GM20000 (cell line): ENCODE results near the gene LCTL.

Source experiments
- DNase-seq: peaks from one replicate; pipeline ENCODE4 v3.0.0; 2012; ENCODE audit warnings: low spot score
- TF ChIP-seq, protein P1 (sequence below): IDR thresholded peaks from 2 replicates; pipeline ENCODE4 v1.5.1; 2012; ENCODE audit warnings: mild to moderate bottlenecking, control low read depth; ENCODE audit errors: extremely low read depth, missing control alignments

The LCTL gene

DNA sequence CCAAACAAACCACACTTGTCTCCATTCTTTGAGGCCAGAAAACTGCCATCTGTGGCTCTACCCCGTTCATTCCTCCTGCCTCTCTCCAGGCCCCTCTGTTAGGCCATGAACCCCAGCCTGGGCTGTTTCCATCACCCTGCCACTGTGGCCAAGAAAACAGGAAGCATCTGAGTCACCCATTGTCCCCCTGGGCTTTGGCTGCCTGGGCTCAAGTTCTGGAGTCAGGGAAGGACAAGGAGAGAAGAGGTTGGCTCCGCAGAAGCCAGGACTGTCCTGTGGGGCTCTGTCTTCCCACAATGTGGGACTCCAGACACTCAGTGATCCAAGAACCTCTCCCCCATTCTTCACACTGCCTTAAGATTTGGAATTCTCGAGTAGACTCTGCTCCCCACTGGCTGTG lies 14.8 kb upstream of the LCTL start:
- TF ChIP-seq, protein P1, sequence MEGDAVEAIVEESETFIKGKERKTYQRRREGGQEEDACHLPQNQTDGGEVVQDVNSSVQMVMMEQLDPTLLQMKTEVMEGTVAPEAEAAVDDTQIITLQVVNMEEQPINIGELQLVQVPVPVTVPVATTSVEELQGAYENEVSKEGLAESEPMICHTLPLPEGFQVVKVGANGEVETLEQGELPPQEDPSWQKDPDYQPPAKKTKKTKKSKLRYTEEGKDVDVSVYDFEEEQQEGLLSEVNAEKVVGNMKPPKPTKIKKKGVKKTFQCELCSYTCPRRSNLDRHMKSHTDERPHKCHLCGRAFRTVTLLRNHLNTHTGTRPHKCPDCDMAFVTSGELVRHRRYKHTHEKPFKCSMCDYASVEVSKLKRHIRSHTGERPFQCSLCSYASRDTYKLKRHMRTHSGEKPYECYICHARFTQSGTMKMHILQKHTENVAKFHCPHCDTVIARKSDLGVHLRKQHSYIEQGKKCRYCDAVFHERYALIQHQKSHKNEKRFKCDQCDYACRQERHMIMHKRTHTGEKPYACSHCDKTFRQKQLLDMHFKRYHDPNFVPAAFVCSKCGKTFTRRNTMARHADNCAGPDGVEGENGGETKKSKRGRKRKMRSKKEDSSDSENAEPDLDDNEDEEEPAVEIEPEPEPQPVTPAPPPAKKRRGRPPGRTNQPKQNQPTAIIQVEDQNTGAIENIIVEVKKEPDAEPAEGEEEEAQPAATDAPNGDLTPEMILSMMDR = no peak
- DNase-seq = no peak

DNA sequence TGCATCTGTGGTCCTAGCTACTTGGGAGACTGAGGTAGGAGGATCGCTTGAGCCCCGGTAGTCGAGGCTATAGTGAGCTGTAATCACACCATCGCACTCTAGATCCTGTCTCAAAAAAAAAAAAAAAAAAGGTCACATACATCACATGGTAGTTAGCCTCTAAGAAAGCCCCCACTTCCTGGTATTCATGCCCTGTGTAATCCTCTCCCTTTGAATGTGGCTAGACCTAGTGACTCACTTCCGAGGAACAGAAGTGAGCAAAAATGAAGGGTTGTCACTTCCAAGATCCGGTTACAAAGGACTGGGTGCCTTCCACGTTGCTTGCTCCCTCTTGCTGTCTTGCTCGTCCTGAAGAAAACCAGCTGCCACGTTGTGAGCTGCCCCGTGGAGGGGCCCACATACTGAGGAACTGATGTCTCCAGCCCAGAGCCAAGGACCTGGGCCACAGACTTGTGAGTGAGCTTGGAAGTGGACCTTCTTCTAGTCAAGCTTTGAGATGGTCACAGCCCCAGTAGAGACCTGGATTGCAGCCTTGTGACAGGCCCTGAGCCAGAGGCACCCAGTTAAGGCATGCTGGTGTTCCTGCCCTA lies 12.6 kb upstream of the LCTL start:
- DNase-seq = no peak
- TF ChIP-seq, protein P1 = no peak

DNA sequence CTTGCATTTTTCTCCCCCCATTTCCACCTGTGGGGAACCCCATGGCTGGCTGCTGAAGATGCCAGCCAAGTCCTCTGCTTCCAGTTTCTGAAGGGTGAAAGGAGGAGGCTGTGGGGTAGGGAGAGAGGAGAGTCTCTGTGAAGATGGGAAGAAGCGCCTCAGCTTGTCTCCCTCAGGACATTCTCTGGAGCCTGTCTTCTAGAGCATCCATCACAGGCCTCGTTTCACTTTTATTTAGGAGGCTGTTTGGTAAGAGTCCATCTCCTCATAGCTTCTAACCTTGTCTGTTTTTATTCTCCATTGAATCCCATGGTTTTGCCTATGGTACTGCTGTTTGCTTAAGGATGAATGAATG lies 8.8 kb upstream of the LCTL start:
- DNase-seq = no peak
- TF ChIP-seq, protein P1 = no peak

DNA sequence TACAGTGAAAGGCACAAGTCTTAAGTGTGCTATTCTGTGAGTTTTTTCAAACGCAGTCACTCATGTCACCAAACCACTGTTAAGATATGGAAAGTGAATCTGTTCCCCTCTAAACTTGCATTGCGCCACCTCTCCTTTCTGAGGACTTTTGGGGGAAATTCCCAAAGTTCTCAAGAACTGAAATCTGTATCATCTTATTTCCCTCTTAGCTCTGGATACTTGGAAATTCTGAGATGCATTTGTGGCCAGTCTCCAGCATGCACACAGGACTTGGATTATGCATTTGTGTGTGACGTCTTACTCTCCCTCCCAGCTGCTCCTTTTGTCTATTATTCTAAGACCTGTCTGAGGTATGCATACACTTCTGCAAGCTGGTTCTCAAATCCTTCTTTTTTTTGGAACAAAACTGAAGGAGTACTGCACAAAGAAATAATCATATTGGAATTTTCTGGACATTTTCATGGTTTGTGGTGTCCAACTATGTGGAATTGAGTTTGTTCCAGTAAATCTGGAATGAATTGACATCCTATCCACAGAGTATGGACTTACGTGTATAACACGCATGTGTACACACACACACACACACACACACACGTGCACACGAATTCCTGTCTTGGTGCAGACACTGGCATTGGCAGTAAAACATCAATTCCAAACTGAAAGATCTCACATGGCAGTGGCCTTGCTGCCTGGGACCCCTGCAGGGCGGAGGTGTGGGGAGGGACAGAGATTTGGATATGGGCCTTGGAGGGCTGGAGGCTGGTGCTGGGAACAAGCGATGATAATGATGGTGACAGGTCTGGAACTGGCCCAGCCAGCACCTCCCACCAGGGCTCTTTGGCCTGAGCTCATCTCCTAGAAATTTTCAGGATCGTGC lies 8.2 kb upstream of the LCTL start:
- peak; percentile 25 for DNase-seq
- TF ChIP-seq, protein P1 = no peak

DNA sequence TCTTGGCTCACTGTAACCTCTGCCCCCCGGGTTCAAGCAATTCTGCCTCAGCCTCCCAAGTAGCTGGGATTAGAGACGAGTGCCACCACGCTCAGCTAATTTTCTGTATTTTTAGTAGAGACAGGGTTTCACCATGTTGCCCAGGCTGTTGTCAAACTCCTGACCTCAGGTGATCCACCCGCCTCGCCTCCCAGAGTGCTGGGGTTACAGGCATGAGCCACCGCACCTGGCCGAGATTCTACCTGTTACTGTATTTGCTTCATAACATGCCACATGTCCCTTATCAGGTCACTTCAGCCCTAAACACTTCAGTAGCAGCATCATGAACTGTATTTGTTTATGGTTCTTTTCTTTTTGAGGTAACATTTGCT lies 7.5 kb upstream of the LCTL start:
- no peak for DNase-seq

DNA sequence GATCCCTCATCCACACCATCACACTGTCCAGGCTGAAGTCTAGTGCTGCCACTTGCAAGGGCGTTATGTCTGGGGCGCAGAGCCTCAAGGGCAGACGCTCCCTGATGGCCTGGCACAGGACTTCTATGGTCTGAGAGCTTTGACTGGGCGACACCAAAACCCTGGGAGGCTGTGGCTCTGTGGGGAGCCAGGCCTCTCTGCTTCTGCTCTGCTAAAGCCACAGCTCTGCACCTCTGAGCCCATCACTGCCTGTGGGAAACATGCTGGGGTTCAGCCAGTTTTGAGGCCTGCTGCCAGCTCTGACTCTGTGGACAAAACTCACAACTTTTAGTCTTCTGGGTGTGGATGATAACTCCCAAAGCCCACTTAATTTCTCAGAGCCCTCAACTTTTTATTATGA lies 6.3 kb upstream of the LCTL start:
- DNase-seq = no peak
- TF ChIP-seq, protein P1 = no peak

More for the DNA sequence above, 7.5 kb upstream of the LCTL start:
- TF ChIP-seq, protein P1 = no peak

DNA sequence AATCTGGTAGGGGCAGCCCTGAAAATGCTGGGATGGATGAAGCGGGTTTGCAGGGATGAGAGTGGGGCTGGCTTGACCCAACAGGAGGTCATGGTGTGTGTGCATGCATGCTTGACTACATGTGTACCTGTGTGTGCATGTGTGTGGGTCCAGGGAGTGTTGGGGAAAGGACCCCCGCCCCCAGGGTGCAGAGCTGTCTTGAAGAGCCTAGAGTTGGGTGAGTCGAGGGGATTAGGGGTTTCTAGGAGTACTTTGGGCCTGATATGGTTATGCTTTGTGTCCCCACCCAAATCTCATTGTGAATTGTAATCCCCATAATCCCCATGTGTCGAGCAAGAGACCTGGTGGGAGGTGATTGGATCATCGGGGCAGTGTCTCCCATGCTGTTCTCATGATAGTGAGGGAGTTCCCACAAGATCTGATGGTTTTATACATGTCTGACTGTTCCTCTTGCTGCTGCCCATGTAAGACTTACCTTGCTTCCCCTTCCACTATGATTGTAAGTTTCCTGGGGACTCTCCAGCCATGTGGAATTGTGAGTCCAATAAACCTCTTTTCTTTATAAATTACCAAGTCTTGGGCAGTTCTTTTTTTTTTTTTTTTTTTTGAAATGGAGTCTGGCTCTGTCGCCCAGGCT lies 5.2 kb upstream of the LCTL start:
- DNase-seq = no peak

More for the DNA sequence above, 5.2 kb upstream of the LCTL start:
- TF ChIP-seq, protein P1 = no peak
